ENCODE data around the gene SYNDIG1.

SYNDIG1 gene

DNA sequence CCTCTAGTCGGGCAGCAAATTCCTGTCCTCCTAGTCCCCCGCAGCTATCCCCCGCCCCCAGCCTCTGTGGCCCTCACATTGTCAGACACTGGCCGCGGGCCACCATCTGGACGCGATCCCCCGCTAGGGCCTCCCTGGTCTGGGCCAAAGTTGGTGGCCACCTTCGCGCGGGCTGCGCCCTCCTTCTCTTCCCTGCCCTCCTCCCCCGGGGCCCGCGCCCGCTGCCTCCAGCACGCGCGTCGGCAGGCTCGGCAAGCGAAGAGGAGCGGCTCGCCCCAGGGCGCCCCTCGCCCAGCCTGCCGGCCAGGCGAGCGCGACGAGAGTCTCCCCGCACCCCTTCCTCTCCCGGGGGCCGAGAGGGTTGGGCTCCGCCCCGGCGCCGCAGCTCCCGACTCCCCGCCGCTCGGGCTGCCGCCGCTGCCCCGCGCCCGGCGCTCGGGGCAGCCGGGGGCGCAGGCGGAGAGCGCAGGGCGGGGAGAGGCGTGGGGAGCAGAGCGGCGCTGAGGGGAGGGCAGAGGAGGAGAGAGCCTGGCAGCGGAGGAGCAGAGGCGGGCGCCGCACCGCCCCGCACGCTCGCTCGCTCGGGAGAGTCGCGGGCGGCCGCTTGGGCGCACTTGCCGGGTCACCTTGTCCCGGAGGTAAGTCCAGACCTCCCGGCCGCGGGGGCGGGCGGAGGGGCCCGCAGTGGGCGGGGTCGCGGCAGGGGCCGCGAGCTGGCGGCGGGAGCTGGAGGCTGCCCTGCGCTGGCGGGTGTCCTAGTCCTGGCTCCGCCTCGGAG lies at the start of gene SYNDIG1:
Gene SYNDIG1, plus strand, starts transcription at position 514 of the 778 bp plus-strand sequence. CDS start 73,469 bp downstream, outside the sequence.
- DNase-seq (ENCODE audit: low read depth), result no peak

DNA sequence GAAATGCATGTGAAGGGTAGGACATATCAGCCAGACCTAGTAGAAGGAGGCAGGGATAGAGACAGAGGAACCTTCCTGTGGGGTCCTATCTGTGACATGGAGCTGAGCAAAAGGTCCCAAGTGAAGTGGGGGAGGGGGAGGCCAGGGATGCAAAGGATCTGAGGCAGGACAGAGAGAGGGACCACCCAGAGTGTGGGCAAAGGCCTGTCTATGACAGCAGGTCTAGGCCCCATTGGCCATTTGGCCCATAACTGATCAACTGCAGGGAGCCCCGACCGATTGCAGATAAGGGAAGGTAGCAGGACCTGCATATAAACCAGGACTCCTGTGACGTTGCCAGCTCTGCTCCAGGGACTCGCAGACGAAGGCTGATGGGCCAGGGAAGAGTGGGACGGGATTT lies 49.6 kb upstream of the SYNDIG1 start:
- DNase-seq (ENCODE audit: low read depth), result no peak

DNA sequence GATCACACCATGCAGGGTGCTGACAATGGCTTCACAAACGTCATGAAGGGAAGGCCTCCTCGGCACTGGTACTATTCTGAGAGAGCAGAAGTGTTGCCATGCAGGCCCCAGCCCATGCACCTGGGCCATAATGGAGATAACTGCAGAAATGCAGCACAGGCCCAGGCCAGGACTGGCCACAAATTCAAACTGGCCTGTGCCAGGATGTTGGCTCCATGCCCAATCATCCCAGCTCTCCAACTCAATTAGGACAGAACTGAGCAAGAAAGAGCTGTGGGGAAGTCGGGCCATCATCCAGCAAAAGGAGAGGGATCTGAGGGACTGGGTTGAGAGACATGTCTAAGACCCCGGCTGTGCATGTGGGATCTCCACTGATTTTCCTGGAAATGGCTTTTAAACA lies 48.9 kb upstream of the SYNDIG1 start:
- no peak for DNase-seq (ENCODE audit: low read depth)

DNA sequence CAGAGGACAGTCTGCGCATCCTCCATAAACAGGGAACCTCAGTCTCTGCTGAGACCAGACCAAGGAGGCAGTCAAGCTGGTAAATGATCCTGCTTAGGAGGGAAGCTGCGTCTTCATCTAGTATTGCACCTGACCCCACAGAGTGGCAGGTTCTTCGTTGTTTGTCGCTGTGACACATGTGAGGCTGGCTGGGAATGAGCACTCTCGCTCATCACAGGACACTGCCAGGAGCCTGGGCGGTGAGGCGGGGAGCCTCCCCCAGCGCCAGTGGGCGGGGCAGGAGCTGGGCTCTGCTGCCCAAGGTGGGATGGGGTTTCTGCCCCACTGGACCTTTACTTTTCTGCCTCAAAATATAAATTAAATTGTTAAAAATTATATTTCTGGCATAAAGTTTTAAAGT lies 48.4 kb upstream of the SYNDIG1 start:
- DNase-seq (ENCODE audit: low read depth), result no peak

DNA sequence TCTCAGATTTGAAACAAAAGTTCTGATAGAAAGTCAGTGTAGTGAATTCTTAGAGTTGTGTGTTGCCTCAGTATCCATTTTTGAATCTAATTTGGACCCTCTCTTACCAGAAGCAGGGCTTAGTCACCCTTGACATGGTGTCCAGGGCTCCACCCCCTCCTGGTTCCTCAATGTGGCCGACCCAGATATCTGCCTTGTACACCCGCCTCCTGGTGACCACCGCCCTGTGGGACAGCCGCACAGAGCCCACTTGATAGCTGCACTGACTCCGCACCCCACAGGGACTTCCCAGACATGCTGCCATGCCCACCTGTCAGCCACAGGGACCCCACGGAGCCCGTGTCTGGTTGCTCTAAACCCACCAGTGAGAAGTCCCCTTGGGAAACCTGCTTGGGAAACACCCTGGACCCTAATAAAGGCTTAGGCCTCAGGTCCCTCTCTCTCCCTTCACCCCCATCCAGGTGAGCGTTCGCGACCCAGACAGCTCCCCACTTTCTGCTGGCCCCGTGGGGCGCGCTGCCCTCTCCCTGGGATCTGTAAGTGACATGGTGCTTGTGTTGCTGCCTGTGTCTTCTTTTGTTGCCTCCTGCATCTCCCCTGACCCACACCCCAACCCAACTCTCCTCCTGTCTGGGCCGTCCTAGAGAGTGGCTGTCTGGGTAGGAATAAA lies 47.2 kb upstream of the SYNDIG1 start:
- no peak for DNase-seq (ENCODE audit: low read depth)

DNA sequence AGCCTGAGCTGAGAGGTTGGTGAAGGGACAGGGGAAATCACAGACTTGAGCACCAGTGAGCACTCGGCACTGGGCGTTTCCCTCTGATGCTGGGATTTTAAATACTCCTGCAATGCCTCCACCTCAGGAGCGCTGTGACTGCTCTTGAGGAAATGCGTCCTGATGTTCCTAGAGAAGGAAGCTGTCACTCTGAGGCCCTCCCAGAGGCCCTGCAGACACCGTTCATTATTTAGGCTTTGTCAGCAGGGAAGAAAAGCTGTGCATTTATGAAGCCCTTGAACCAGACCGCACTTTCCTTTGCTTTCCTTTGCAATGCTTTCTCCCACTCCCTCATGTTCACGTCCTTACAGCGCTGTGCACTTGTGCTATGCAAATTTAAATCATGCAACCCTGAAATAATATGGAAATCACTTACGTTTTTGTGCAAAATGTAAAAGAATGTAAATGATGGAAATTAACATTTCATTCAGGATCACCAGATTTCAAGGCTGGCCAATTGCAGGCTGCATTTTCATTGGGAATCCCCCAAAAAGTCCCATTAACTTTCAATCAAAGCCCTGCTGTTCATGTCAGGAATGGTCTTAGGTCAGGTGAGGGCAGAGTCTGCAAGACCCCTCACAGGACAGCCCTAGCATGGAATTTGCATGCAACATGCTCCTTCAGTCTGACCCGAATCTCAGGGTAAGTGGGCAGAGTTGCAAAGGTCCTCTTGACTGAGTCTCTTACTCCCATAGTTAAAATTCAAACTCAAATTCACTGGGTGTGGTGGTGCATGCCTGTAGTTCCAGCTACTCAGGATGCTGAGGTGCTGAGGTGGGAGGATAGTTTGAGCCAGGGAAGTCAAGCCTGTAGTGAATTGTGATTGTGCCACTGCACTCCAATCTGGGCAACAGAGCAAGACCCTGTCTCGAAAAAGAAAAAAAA lies 45.8 kb upstream of the SYNDIG1 start:
- no peak for DNase-seq (ENCODE audit: low read depth)

DNA sequence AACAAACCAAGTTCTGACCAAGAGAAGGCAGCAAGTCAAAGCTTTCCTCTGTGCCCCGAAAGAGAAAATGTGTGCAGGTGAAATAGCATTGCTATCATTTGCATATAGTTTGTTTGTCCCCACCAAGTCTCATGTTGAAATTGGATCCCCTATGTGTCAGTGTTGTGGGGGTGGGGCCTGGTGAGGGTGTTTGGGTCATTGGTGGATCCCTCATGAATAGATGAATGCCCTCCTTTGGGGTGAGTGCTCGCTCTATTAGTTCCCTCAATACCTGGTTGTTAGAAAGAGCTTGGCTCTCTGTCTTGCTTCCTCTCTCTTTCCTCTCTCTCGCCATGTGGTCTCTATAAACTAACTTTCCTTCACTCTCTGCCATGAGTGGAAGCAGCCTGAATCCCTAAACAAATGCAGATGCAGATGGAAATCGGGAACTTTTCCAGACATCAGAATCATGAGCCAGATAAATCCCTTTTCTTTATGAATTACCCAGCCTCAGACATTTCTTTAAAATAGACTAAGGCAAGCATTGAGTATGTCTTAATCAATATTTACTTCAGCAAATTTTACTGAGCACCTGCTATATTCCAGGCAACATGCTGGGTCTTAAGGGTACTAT lies 43.8 kb upstream of the SYNDIG1 start:
- no peak for DNase-seq (ENCODE audit: low read depth)

DNA sequence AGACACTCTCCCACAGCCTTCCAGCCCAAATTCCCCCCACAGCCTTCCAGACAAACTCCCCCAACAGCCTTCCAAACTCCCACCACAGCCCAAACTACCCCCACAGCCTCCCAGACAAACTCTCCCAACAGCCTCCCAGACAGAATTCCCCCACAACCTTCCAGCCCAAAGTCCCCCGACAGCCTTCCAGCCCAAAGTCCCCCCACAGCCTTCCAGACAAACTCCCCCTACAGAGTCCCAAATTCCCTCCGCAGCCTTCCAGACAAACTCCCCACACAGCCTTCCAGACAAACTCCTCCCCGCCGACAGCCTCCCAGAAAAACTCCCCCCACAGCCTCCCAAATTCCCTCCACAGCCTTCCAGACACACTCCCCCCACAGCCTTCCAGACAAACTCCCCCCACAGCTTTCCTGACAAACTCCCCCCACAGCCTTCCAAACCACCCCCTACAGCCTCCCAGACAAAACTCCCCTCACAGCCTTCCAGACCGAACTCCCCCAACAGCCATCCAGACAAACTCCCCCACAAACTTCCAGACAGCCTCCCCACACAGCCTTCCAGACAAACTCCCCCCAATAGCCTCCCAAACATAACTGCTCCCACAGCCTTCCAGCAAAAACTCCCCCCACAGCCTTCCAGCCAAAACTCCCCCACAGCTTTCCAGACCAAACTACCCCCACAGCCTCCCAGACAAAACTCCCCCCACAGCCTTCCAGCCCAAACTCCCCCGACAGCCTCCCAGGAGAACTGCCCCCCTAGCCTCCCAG lies 38.0 kb upstream of the SYNDIG1 start:
- DNase-seq (ENCODE audit: low read depth), result no peak

DNA sequence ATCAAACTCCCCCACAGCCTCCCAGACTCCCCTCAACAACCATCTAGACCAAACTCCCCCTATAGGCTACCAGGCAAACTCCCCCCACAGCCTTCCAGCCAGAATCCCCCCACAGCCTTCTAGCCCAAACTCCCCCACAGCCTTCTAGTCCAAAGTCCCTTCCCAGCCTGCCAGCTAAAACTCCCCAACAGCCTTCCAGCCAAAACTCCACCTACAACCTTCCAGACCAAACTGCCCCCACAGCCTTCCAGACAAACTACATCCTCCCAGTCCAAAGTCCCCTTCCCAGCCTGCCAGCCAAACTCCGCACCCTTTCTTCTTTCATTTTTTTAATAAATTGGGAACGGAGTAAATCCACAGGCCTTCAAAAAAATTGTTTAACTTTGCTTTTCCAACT lies 37.4 kb upstream of the SYNDIG1 start:
- DNase-seq (ENCODE audit: low read depth), result no peak

DNA sequence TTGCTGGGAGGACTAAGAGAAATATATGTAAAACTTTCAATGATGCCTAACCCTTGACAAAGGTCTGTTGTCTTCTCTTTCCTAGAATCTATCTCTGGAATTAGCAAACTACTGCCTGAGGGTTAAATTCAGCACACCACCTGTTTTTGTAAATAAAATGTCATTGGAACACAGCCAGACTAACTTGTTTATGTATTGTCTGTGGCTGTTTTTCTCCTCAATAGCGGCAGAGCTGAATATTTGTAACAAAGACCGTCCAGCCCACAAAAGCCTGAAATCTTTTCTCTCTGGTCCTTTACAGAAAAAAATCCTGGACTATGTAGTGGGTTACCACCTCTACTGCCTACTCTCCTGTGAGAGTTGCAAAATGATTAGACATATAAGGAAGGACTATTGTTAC lies 33.3 kb upstream of the SYNDIG1 start:
- no peak for DNase-seq (ENCODE audit: low read depth)

DNA sequence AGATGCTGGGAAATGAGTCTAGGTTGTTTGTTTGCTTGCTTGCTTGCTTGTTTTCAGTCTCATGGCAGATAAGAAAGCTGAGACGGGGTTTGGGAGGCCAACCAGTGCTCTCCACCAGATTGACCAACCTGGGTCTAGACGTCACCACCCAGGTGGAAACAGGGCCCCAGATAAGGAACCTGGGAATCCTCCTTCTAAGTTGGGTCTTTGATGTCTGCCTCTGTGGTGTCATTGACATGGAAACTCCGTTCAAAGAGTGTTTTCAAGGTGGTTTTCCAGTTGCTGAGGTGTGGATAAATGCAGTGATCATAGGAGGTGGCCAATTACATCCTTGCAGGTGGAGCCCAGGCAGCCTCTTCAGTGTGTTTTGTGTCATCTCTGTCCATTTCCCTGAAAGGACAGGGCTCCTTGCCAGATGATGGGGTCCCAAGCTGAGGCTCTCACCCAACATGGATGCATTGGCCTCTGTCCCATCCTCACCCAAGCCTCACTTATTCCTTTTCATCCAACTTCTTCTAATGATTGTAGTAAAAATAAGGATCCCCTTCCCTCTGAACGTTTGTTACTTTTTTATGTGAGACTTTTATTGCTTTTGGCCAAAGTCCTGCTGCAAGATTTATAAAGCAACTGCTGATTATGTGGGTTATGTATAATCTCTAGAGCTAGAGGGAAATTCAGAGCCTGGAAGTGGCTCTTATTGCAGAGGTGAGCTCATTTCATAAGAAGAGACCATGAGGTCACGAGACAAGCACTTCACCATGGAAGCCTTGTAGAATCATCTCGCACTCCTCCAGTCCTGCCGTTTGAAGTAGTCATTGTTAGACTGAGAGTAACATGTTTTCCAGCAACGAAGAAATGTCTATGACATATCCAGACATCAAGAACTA lies 32.0 kb upstream of the SYNDIG1 start:
- DNase-seq (ENCODE audit: low read depth), result no peak

DNA sequence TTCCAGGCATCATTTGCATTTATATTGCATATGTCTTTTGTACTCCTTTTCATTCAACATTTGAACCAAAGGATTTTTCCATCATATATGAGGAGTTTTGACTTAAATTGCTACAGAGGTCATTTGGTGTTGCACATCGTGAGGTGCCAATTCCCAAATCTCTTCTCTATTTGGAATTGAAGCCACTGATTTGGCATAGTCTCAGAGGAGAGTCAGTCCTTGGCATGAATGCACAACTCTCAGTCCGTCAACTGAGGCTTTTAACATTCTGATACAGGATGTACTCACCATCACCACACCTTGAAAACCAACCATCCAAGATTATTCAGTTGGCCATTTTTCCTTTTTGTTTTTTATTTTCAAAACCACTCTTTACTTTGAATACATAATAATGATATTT lies 31.1 kb upstream of the SYNDIG1 start:
- DNase-seq (ENCODE audit: low read depth), result no peak

DNA sequence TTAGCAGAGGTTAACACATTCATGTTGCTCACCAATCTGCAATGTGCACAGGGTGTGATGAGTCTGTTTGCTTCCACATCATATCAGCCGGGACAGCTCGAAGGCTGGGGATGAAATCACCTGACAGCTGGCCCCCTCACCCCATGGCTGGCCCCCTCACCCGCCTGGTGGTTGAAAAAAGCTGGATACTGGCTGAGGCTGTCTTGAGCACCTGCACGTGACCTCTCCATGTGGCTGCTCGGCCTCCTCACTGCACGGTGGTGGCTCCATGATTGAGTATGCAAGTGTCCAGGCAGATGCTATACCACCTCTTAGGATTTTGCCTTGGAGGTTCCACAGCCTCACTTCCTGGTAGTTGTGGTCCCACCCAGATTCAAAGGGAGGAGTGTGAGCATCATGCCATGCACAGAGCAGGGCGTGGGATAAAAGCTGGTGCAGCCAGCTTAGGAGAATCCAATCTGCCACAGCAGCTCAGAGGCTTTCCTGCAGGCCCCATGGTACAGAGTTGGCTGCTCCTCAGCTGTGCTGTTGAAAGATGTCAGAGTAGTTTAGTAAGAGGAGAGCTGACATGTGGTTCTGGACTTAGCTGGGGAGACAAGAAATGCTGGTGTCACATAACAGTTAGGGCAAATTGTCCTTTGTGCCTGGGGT lies 29.6 kb upstream of the SYNDIG1 start:
- no peak for DNase-seq (ENCODE audit: low read depth)

DNA sequence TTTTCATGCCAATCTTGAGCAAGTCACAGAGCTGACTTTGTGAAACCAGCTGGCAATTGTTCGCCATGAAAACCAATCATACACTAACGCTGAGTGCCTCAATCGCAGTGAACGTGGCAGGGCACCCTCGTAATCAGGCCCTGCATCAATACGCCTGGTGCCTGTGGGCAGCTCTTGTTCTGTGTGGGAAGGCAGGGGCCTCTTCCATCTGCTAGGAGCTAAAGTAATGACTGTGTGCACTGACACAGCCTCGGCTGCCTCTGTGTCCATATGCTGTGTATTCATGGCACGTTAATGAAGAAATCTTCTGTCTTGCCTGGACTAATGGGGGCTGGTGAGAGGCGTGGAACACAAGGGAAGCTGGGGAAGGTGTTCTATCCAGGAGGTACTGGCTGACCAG lies 27.8 kb upstream of the SYNDIG1 start:
- no peak for DNase-seq (ENCODE audit: low read depth)

DNA sequence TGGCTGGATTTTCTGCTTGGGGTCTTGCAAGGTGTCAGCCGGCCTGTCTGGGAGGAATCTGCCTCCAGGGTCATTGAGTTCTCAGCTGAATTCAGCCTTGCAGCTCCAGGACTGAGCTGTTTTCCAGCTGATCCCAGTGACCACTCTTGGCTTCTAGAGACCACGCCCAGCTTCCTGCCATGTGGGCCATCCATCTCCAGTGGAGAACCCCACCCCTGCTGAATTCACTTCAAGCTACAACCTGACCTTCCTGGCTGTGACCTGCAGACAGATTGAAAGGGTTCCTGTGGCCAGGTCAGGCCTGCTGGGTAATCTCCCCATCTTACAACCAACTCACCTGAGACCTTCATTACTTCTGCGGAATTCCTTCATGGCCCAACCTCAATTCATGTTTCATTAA lies 26.5 kb upstream of the SYNDIG1 start:
- no peak for DNase-seq (ENCODE audit: low read depth)

DNA sequence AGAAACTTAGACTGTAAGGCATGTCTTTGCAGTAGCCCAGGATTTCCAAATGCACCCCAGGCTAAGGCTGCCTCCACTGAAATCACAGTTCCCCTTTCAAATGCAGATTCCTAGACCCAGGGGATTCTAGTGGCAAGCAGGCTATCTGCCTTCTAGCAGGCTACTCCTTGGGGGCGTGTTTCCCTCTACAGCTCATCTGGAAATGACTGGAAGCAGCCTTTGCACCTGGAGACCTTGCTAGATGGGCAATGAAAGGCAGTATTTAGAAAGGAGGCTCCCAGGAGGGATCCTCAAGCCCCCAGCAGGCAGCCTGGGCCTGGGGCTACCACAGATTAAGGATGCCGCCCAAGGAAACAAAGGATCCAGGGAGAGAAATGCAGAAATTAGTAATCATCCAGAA lies 26.0 kb upstream of the SYNDIG1 start:
- DNase-seq (ENCODE audit: low read depth), result no peak

DNA sequence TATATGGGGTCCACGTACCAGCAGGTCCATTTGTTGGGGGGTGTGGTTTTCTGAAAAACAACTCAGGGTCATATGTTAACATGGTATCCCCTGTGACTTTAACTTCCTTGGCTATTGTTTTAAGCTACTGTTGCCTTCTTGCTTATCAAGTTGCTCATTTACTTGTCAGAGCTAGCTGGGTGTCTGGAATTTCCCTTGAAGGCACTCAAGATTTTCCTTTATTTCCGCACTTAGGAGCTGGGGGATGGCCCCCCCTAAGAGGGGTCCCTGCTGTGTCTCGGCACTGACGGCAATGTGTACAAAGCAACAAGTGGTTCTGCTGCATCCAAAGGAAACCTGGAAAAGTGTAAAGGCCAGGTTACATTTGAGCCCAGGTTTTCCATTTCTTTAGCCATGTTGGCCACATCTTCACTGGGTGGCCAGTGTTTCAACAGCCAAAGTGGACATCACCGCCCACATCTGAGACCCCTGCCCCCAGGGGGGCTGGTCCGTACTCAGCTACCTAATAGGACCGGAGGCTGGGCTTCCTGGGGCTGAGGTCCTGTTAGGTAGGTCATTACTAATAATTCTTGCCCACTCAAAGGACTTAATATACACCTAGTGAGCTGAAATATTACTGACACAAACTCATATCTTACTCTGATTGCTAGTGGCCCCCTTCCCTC lies 24.8 kb upstream of the SYNDIG1 start:
- DNase-seq (ENCODE audit: low read depth), result no peak

DNA sequence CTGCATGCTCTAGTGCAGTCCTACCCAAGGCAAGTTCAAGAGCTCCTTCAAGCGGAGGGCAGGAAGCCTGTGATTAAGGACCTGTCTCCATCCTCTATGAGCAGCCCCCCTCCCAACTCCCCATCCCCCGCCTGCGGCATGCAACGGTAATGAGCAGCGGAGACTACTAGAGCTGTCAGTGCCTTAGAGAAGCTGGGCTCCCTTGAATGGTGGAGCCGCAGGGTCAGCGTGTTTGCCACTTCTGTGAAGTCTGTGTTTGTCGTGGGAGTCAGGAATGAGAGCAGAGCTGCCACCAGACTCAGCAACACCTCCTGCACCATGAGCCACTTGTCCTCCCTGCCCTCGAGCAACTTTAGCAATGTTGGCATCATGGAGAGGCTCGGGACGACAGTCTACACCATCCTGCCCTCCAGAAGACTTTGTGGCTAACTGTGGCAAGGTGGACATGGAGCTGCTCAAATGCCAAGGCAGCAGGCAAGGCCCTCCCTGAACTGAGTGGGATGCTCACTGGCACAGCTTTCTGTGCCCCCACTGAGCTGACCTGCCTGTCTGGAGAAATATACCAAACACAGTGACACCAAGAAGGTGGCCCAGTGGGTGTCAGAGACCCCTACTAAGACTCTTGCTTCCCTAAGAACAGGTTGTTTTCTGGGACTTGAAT lies 23.8 kb upstream of the SYNDIG1 start:
- DNase-seq (ENCODE audit: low read depth), result no peak

DNA sequence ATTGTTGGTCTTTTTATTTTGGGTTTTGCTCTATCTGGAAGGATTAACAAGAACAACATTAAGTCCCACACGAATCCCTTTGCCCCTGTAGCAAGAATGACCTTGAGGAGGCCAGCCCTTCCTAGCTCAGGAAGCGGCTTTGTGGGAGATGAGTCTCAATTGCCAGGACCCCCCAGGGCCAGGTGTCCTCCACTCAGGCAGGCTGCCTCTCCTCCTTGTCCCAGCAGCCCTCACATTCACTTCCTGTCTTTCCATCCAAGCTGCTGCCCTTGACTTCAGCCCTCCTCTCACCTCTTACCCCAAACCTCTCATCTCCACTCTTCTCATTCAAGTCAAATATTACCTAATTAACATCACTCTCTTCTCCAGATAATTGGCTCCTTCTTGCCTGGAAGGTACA lies 22.6 kb upstream of the SYNDIG1 start:
- no peak for DNase-seq (ENCODE audit: low read depth)
